Mesendoderm (in vitro differentiated cells): ENCODE measurements around the gene C6orf15. TPM values are rescaled to one million over a fixed set of nuclear protein-coding genes. Genes with fewer than 3 reads are reported as not detected.
"Not testable (repeated sequence)": the region's sequence is repeated elsewhere in the genome, so short reads cannot be mapped to it uniquely, and the experiment has no call there.

Experiments
- DNase-seq: peaks from one replicate; pipeline ENCODE4 v3.0.0; 2013
- H2AK5ac ChIP-seq: 2 replicates; pipeline ENCODE4 v1.6.1; 2013; ENCODE audit warnings: low read length, inconsistent platforms
- H2BK120ac ChIP-seq: 2 replicates; pipeline ENCODE4 v1.6.1; 2013; ENCODE audit warnings: low read depth, mild to moderate bottlenecking, low read length, moderate library complexity, mixed read lengths
- H2BK15ac ChIP-seq: replicated peaks from 2 replicates; pipeline ENCODE4 v1.6.1; 2013; ENCODE audit warnings: low read depth, mild to moderate bottlenecking, moderate library complexity
- H2BK5ac ChIP-seq: 2 replicates; pipeline ENCODE4 v1.6.1; 2013; ENCODE audit warnings: low read length, inconsistent platforms
- H3K18ac ChIP-seq: 2 replicates; pipeline ENCODE4 v1.6.1; 2013; ENCODE audit warnings: mild to moderate bottlenecking, low read length, mixed read lengths
- H3K23ac ChIP-seq: one replicate; pipeline ENCODE4 v1.6.1; 2013; ENCODE audit warnings: low read length
- H3K27ac ChIP-seq: 2 replicates; pipeline ENCODE4 v1.5.1; 2013; ENCODE audit warnings: low read depth, mild to moderate bottlenecking, inconsistent platforms, low read length, moderate library complexity
- H3K27me3 ChIP-seq: 2 replicates; pipeline ENCODE4 v1.6.1; 2013; ENCODE audit warnings: low read length, control low read depth, mild to moderate bottlenecking, inconsistent platforms; ENCODE audit not compliant: insufficient read depth, poor library complexity
- H3K36me3 ChIP-seq: 2 replicates; pipeline ENCODE4 v1.6.1; 2013; ENCODE audit warnings: low read length, inconsistent platforms; ENCODE audit not compliant: control insufficient read depth, insufficient read depth
- H3K4ac ChIP-seq: one replicate; pipeline ENCODE4 v1.6.1; 2013; ENCODE audit warnings: low read depth, mild to moderate bottlenecking, low read length, moderate library complexity
- H3K4me1 ChIP-seq: 2 replicates; pipeline ENCODE4 v1.6.1; 2013; ENCODE audit warnings: low read depth, low read length, inconsistent platforms; ENCODE audit not compliant: control insufficient read depth
- H3K4me2 ChIP-seq: 2 replicates; pipeline ENCODE4 v1.6.1; 2013; ENCODE audit warnings: low read length
- H3K4me3 ChIP-seq: 2 replicates; pipeline ENCODE4 v1.5.1; 2013; ENCODE audit warnings: mild to moderate bottlenecking, low read length
- H3K56ac ChIP-seq: one replicate; pipeline ENCODE4 v1.6.1; 2013; ENCODE audit warnings: low read length
- H3K79me1 ChIP-seq: 2 replicates; pipeline ENCODE4 v1.6.1; 2013; ENCODE audit warnings: low read length, inconsistent platforms
- H3K79me2 ChIP-seq: 2 replicates; pipeline ENCODE4 v1.6.1; 2013; ENCODE audit warnings: mild to moderate bottlenecking, low read length; ENCODE audit not compliant: control insufficient read depth, insufficient read depth
- H3K9ac ChIP-seq: 2 replicates; pipeline ENCODE4 v1.6.1; 2013; ENCODE audit warnings: low read length, inconsistent platforms
- H4K5ac ChIP-seq: one replicate; pipeline ENCODE4 v1.6.1; 2013; ENCODE audit warnings: low read length
- H4K8ac ChIP-seq: one replicate; pipeline ENCODE4 v1.6.1; 2013; ENCODE audit warnings: low read depth, mild to moderate bottlenecking, control low read depth, low read length, moderate library complexity
- WGBS: extraction: QIAGEN DNeasy Blood & Tissue Kit; methylation state at CpG from one replicate; pipeline ENCODE4 v1.1.7; 2013; ENCODE audit warnings: low lambda C conversion rate, missing lambda C conversion rate; ENCODE audit not compliant: insufficient coverage; ENCODE audit errors: extremely low coverage; 5-methylcytosine and 5-hydroxymethylcytosine counted together
- small RNA-seq: library from polyadenylated mRNA; stranded (forward); fragments of <200 nt; extraction: miRNeasy Mini kit (QIAGEN cat#:217004); gene quantifications from one replicate; pipeline ENCODE3, GENCODE V24; 2013; ENCODE audit not compliant: insufficient read depth

Gene C6orf15

DNA sequence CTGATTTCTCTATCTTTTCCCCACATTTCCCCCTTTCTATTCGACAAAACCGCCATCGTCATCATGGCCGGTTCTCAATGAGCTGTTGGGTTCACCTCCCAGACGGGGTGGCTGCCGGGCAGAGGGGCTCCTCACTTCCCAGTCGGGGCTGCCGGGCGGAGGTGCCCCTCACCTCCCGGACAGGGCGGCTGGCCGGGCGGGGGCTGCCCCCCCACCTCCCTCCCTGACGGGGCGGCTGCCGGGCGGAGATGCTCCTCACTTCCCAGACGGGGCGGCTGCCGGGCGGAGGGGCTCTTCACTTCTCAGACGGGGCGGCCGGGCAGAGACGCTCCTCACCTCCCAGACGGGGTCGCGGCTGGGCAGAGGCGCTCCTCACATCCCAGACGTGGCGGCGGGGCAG lies 45.3 kb downstream of the C6orf15 start:
- H3K27me3 ChIP-seq, H2AK5ac ChIP-seq, H3K4me3 ChIP-seq, H3K56ac ChIP-seq, H3K4me1 ChIP-seq, H2BK5ac ChIP-seq, H3K36me3 ChIP-seq, H3K18ac ChIP-seq, H3K79me1 ChIP-seq, DNase-seq, H2BK15ac ChIP-seq, H3K9ac ChIP-seq, H3K23ac ChIP-seq, H3K79me2 ChIP-seq, H3K27ac ChIP-seq, H3K4ac ChIP-seq, H3K4me2 ChIP-seq, H4K8ac ChIP-seq, H2BK120ac ChIP-seq, H4K5ac ChIP-seq: not testable (repeated sequence)
- no CpG with 5 or more reads among the region's 32 CpGs for WGBS

GRCh38 chr6:31065556-31065955 lies 46.8 kb downstream of the C6orf15 start:
- no peak overlapping the region for H3K23ac ChIP-seq
- no peak overlapping the region for H2BK15ac ChIP-seq
- no peak for DNase-seq
- no peak overlapping the region for H4K8ac ChIP-seq
- no peak overlapping the region for H2BK5ac ChIP-seq
- no peak overlapping the region for H3K4me2 ChIP-seq
- no peak overlapping the region for H2AK5ac ChIP-seq
- no peak overlapping the region for H4K5ac ChIP-seq
- H3K27me3 ChIP-seq: no peaks in the 10 kb centered on the region
- H3K9ac ChIP-seq: no peak overlapping the region
- no peaks in the 10 kb centered on the region for H3K79me1 ChIP-seq
- no CpG with 5 or more reads among the region's 2 CpGs for WGBS
- H3K4ac ChIP-seq: no peak overlapping the region
- no peaks in the 10 kb centered on the region for H3K36me3 ChIP-seq
- H3K56ac ChIP-seq: no peak overlapping the region
- no peak overlapping the region for H3K27ac ChIP-seq
- no peaks in the 10 kb centered on the region for H3K4me1 ChIP-seq
- H3K4me3 ChIP-seq: no peak overlapping the region
- H3K79me2 ChIP-seq: no peaks in the 10 kb centered on the region
- no peak overlapping the region for H3K18ac ChIP-seq
- no peak overlapping the region for H2BK120ac ChIP-seq

- no peak overlapping the region for H3K4ac ChIP-seq
- H3K9ac ChIP-seq: no peak overlapping the region
- H3K36me3 ChIP-seq: no peaks in the 10 kb centered on the region
Observed at GRCh38 chr6:31063906-31064435, 48.4 kb downstream of the C6orf15 start.

More at GRCh38 chr6:31063906-31064435, 48.4 kb downstream of the C6orf15 start:
- Histone ChIP-seq H3K4me1 (no peaks in the 10 kb centered on the region), H2AK5ac (no peak overlapping the region), H3K18ac (no peak overlapping the region), H4K8ac (no peak overlapping the region), H3K4me2 (no peak overlapping the region), H3K4me3 (no peak overlapping the region), H4K5ac (no peak overlapping the region), H3K27ac (no peak overlapping the region), H3K23ac (no peak overlapping the region), H2BK15ac (no peak overlapping the region), H3K79me2 (no peaks in the 10 kb centered on the region), H3K56ac (no peak overlapping the region), H3K79me1 (no peaks in the 10 kb centered on the region), H3K27me3 (no peaks in the 10 kb centered on the region), H2BK120ac (no peak overlapping the region), H2BK5ac (no peak overlapping the region)
- DNase-seq: no peak
- WGBS: no CpG with 5 or more reads among the region's 7 CpGs

Small RNA genes lying within 50 kb of the gene (small RNA-seq; reads per million reads assigned to genes)
- not detected for gene POLR2LP1
- gene RNU6-1133P: not detected
